ENCODE measurements around the gene FKBP9.

Gene FKBP9

DNA sequence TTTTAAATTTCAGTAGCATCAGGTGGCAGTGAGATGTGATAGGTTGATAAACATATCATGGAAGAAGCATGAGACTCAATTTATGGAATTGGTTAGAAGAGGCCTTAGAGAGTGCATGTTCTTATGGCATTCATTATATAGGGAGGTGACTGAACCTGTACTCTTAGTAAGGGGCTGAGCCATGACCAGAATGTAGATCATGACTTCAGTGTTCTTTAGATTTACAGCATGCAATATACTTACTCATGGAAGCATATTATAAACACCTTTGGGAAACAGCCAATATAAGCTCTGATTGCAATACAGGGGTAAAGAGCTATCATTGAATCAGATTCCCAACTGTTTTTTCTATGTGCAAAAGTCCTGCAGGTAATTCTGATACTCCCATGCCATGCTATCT lies 55.1 kb downstream of the FKBP9 start:
- FAIRE-seq = no peak

GRCh38 chr7:33024189-33024757 lies 67.0 kb downstream of the FKBP9 start:
- no peak for FAIRE-seq

- FAIRE-seq = no peak
Observed at GRCh38 chr7:33035776-33036175, 78.5 kb downstream of the FKBP9 start.

GRCh38 chr7:33038639-33039038 lies 81.4 kb downstream of the FKBP9 start:
- FAIRE-seq = no peak

DNA sequence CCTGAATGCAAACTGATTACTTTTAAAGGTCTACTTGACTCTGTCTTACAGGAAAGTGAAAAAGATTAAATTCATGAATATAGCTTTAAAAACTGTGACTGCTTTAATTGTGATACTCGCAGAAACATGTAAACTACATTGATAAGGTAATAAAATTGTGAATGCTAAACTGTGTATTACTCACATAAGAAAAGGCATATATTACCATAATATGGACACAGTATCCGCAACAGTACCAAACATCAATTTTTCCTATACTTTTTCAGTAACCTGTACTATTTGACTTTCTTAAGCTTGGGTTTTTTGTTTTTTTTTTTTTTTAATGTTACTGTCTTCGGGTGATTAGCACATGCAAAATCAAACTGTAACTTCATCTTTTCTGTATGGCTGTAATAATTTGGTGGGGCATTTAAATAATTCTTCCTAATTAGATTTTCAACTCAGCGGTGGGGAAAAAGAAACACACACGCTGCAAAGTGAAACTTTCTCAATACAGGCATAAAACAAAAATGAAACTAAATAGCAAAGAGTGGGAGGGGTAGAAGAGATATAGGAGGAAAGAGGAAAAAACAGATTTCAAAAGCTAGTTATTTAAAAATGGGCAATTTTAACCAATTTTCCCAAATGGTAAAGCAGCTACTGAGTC lies 82.1 kb downstream of the FKBP9 start:
- peak; percentile 95 for FAIRE-seq

GRCh38 chr7:33039903-33040292 lies 82.7 kb downstream of the FKBP9 start:
- no peak for FAIRE-seq

- FAIRE-seq = no peak
Observed at GRCh38 chr7:33040803-33041516, 83.7 kb downstream of the FKBP9 start.

DNA sequence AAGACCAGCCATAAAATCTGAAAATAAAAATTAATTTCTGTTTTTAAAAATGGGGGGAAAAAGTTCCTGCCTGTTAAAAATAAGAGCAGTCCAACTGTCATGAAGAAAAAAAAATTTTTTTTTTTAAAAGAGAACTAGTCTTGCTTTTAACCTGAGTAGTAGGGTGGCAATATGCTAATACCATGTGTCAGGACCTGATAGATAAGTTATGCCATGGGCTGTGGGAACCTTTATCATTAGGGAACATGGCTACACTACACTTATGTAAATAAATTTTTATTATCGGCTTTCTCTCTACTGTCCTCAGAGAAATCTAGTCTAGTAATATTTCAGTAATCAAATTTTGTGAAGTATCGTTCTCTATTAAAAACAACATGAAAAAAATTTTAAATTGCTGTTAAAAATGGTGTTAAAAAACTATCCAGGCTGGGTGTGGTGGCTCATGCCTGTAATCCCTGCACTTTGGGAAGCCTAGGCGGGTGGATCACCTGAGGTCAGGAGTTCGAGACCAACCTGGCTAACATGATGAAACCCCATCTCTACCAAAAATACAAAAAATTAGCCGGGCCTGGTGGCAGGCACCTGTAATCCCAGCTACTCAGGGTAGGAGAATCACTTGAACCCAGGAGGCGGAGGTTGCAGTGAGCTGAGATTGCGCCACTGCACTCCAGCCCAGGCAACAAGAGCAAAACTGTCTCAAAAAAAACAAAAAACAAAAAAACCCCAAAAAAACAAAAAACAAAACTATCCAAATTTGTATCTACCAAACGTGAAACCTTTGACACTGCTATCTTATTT lies 84.6 kb downstream of the FKBP9 start:
- no peak for FAIRE-seq

- FAIRE-seq = no peak
Observed at GRCh38 chr7:33043501-33044400, 86.5 kb downstream of the FKBP9 start.

DNA sequence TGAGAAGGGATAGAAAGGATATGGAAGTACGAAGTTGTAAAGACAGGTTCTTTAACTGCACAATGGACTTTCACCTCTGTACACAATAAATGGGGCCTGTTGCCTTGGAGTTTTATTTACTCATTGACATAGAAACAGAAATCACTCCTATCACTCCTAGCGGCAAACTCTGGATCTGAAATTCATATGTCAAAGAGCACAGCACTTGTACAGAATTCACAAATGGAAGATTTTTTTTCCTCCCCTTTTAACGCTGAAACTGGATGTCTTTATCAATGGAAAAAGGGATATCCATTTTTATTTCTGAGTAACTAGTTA lies 87.1 kb downstream of the FKBP9 start:
- no peak for FAIRE-seq

DNA sequence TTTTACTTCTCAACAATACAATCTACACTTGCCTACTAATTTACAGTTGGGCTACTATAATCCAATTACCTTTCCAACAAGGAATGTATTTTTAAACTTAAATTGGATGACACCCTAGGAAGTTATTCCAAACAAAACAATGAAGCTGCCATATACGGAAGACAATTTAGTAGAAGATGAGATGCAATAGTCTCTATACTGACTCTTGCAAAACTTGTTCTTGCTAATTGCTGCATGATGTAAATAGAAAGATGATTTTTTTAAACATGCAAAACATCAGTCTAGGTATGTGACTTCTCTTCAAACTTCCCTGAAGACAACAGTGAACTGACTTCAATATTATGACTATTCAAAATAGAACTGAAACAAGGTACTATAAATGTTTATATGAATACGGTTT lies 87.7 kb downstream of the FKBP9 start:
- FAIRE-seq = no peak

DNA sequence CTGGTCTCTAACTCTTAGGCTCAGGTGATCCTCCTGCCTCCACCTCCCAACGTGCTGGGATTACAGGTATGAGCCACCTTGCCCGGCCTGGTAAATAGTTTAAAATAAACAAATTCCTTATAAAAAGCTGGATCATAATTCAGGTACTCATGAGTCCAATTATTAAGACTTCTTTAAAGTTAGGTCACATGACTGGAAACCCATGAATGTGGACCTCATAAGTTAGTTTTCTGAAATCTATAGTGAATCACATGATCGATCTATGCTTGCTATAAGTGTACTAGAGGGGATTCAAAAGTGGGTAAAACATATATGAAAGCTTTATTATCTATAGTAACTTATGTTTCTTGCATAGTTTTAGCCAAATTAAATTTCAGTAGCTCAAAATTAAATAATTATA lies 91.0 kb downstream of the FKBP9 start:
- FAIRE-seq = no peak

DNA sequence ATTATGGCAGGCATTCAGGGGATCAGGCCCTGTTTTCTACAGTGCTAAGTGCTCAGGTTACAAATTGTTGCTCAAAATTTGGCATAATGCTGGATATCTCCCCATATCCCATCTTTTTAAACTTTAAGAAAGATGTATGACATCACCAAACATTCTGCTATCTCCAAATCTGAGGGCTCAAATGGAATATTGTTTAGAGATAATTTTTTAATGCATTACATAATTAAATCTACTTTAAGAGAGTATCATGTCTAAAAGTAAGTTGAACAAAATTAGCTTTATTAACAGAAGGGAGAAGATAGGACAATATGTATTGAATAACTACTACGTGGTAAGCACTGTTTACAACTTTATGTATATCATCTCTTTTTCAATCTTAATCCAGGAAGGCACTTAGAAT lies 91.5 kb downstream of the FKBP9 start:
- FAIRE-seq = peak; percentile 40

DNA sequence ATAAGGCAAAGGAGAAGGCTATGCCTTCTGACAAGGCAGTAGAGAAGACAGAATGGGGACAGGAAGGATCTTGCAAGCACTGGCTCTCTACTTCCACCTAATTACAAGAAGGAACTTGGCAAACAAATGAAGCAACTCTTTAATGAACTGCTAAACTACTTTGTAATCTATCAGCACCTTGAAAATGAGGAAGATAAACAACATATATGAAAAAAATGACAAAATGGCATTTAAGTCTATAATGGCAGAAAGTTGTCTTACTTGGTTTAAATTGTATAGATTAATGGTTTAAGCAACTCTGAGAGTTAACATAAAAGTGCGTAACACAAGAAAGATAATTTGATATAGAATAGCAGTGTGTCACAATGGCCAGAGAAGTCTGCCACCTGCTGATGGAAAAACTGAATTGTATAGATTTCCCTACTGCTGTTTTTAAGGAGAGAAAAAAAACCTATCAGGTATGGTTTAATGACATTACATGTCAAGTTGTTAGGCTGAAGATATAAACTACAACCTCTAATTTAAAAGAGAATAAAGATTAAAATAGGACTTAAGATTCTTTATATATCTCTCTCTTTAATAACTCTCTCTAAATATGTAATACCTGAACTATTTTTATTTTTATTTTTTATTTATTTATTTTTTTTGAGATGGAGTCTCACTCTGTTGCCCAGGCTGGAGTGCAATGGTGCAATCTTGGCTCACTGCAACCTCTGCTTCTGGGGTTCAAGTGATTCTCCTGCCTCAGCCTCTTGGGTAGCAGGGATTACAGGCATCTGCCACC lies 93.5 kb downstream of the FKBP9 start:
- FAIRE-seq = peak; percentile 82

DNA sequence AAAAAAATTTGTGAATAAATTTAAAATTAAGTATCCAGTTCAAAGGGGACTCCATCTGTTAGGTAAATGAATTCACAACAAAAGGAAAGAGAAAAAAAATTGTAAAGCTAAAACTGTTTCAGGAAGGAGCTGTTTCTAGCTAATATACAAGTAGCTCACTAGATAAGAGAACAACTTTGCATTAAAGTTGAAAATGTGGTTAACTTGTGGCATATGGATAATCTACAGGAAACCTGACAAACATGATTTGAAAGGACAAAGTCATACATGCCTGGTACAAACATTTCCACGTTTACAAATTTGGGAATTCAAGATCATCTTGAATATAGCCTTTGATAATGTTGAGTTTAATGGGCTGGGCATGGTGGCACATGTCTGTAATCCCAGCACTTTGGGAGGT lies 96.5 kb downstream of the FKBP9 start:
- no peak for FAIRE-seq

GRCh38 chr7:33054261-33054964 lies 97.2 kb downstream of the FKBP9 start:
- FAIRE-seq = no peak

- FAIRE-seq = no peak
Observed at GRCh38 chr7:33055158-33055557, 97.9 kb downstream of the FKBP9 start.

Data from A204.1 (cell line).